ENCODE measurements around the gene VAMP7.
"Not testable (repeated sequence)": the region's sequence is repeated elsewhere in the genome, so short reads cannot be mapped to it uniquely, and the experiment has no call there.

VAMP7 gene, protein sequence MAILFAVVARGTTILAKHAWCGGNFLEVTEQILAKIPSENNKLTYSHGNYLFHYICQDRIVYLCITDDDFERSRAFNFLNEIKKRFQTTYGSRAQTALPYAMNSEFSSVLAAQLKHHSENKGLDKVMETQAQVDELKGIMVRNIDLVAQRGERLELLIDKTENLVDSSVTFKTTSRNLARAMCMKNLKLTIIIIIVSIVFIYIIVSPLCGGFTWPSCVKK

DNA sequence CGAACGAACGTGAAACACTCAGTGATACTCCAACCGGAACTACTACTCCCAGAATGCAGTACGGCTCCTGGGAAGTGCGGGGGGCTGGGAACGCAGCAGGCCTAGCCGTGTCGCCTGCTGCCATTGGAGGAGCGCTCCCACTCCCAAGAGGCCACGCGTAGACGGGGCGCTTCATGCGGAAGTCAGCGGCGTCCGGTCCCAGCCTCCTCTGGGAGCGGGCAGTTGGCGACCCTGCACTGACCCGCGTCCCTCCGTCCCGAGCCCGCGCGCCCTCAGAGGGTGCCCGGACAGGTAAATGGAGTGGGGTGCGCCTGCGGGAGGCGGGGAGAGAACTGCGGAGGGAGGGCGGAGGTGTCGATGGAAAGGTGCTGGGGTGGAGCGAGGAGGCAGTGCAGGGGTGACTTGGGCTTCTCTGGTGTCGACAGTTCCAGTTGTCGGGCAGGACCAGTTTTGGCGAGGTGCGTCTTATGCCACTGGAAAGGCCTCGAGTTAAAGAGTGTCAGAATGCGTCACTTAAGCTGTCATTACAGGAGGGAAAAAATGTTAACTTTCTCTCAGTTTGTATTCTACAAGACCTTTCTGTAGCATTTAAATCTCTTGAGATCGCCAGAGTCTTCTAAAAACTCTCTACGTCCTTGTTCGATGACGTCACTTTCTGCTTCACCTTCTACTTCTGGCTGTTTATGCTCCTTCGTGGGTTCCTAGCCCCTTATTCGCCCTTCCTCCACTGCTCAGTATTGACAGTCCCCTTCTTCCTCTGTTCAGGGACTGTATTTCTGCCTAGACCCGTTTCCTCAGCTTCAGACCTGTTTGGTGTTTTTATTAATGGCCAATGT lies at the start of gene VAMP7:
Gene VAMP7, plus strand, starts transcription at position 188 of the 836 bp plus-strand sequence. CDS start 8,122 bp downstream, outside the sequence.
- TF ChIP-seq ZNF274 (IDR thresholded peaks at IDR 0.05; ENCODE audit: low read depth, low read length) = no peak
- peak within 1 kb of the TSS; percentile 72 for H3K4me3 ChIP-seq (ENCODE audit: low read length)

GRCh38 chrX:155841232-155841631 lies 39.9 kb upstream of the VAMP7 start:
- no peak overlapping the region for H3K4me3 ChIP-seq (ENCODE audit: low read length)
- no peak for TF ChIP-seq ZNF274 (IDR thresholded peaks at IDR 0.05; ENCODE audit: low read depth, low read length)

DNA sequence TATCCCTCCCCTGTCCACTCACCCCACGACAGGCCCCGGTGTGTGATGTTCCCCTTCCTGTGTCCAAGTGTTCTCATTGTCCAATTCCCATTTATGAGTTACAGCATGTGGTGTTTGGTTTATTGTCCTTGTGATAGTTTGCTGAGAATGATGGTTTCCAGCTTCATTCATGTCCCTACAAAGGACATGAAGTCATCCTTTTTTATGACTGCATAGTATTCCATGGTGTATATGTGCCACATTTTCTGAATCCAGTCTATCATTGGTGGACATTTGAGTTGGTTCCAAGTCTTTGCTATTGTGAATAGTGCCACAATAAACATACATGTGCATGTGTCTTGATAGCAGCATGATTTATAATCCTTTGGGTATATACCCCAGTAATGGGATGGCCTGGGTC lies 29.4 kb upstream of the VAMP7 start:
- not testable (repeated sequence) for H3K4me3 ChIP-seq (ENCODE audit: low read length)

GRCh38 chrX:155857561-155857960 lies 23.6 kb upstream of the VAMP7 start:
- no peak for TF ChIP-seq ZNF274 (IDR thresholded peaks at IDR 0.05; ENCODE audit: low read depth, low read length)
- no peak overlapping the region for H3K4me3 ChIP-seq (ENCODE audit: low read length)

- TF ChIP-seq ZNF274 (IDR thresholded peaks at IDR 0.05; ENCODE audit: low read depth, low read length) = no peak
- H3K4me3 ChIP-seq (ENCODE audit: low read length) = no peak overlapping the region
Measured at GRCh38 chrX:155864655-155865054, 16.5 kb upstream of the VAMP7 start.

- H3K4me3 ChIP-seq (ENCODE audit: low read length) = no peak overlapping the region
- no peak for TF ChIP-seq ZNF274 (IDR thresholded peaks at IDR 0.05; ENCODE audit: low read depth, low read length)
Measured at GRCh38 chrX:155865193-155865592, 16.0 kb upstream of the VAMP7 start.

GRCh38 chrX:155867821-155868220 lies 13.3 kb upstream of the VAMP7 start:
- TF ChIP-seq ZNF274 (IDR thresholded peaks at IDR 0.05; ENCODE audit: low read depth, low read length) = no peak
- no peak overlapping the region for H3K4me3 ChIP-seq (ENCODE audit: low read length)

DNA sequence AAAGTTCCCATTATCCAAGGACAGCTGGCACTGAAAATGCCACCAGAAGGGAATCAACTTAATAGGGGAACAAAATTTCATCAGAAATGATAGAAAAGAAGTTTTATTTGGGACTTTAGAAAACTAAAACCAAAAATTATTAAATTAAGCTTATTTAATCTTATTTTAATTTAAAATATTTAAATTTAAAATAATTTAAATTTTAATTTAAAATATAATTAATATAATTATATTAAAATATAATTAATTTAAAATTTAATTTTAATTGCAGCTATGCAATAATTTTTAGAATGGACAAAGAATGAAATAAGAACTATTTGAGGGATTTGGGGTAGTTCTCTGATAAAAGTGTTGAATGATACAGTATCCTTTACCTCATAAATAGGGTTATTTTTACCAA lies 10.2 kb upstream of the VAMP7 start:
- no peak for TF ChIP-seq ZNF274 (IDR thresholded peaks at IDR 0.05; ENCODE audit: low read depth, low read length)
- H3K4me3 ChIP-seq (ENCODE audit: low read length) = no peak overlapping the region

GRCh38 chrX:155871934-155872333 lies 9.2 kb upstream of the VAMP7 start:
- TF ChIP-seq ZNF274 (IDR thresholded peaks at IDR 0.05; ENCODE audit: low read depth, low read length) = no peak
- no peak overlapping the region for H3K4me3 ChIP-seq (ENCODE audit: low read length)

GRCh38 chrX:155873188-155873587 lies 8.0 kb upstream of the VAMP7 start:
- TF ChIP-seq ZNF274 (IDR thresholded peaks at IDR 0.05; ENCODE audit: low read depth, low read length) = no peak

GRCh38 chrX:155874571-155875244 lies 6.4 kb upstream of the VAMP7 start:
- TF ChIP-seq ZNF274 (IDR thresholded peaks at IDR 0.05; ENCODE audit: low read depth, low read length) = no peak
- H3K4me3 ChIP-seq (ENCODE audit: low read length) = no peak overlapping the region; the same call in 1 of the 2 replicates

More at GRCh38 chrX:155873188-155873587, 8.0 kb upstream of the VAMP7 start:
- H3K4me3 ChIP-seq (ENCODE audit: low read length) = no peak overlapping the region

GRCh38 chrX:155876704-155877103 lies 4.4 kb upstream of the VAMP7 start:
- no peak overlapping the region for H3K4me3 ChIP-seq (ENCODE audit: low read length)
- TF ChIP-seq ZNF274 (IDR thresholded peaks at IDR 0.05; ENCODE audit: low read depth, low read length) = no peak

GRCh38 chrX:155877288-155877687 lies 3.9 kb upstream of the VAMP7 start:
- no peak overlapping the region for H3K4me3 ChIP-seq (ENCODE audit: low read length)
- TF ChIP-seq ZNF274 (IDR thresholded peaks at IDR 0.05; ENCODE audit: low read depth, low read length) = no peak

DNA sequence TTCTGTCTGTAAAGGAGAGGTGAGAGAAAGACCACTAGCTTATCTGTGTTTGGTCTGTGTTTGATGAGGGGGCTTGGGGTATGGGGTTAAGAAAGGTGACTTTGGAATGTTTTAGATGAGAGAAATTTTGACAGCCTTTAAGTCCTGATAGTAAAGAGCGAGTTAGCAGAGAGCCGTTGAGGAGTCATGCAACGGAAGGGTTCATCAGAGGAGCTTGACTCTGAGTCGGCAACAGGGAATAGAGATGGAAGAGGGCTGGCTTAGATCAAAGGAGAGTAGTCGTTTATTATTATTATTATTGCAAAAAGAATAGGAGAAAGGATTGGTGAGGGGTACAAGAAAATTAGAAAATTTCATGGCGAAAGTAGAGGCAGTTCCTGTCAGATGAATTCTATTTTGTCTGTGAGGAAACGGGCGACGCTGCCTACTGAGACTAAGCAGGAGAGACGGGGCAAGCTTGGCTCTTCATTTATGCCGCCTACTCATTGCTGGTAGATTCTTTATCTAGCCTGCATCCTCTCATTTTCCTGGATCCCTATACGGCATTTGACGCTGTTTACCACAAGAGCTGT lies 473 bp upstream of the VAMP7 start:
- TF ChIP-seq ZNF274 (IDR thresholded peaks at IDR 0.05; ENCODE audit: low read depth, low read length) = no peak
- H3K4me3 ChIP-seq (ENCODE audit: low read length) = peak overlapping the region; percentile 72
